Type B pancreatic cell (in vitro differentiated cells): ENCODE results near the gene NBAS. TPM values are rescaled to one million over a fixed set of nuclear protein-coding genes. Genes with fewer than 3 reads are reported as not detected.
A peak's percentile ranks its signal among the peaks of the same experiment; 100 is the strongest.

Source experiments
- DNase-seq: peaks from one replicate; pipeline ENCODE4 v3.0.0; 2021; ENCODE audit warnings: mixed read lengths; ENCODE audit not compliant: unreplicated experiment; ENCODE audit errors: extremely low spot score
- H3K27ac Mint-ChIP-seq: 2 replicates; pipeline ENCODE4 v1.8.0; 2021; ENCODE audit warnings: mild to moderate bottlenecking, mixed read lengths
- H3K27me3 Mint-ChIP-seq: 2 replicates; pipeline ENCODE4 v1.8.0; 2021; ENCODE audit warnings: mixed read lengths
- H3K36me3 Mint-ChIP-seq: 2 replicates; pipeline ENCODE4 v1.8.0; 2021; ENCODE audit warnings: mixed read lengths
- H3K4me1 Mint-ChIP-seq: one replicate; pipeline ENCODE4 v1.8.0; 2021; ENCODE audit warnings: mixed read lengths; ENCODE audit not compliant: unreplicated experiment
- H3K4me3 Mint-ChIP-seq: 2 replicates; pipeline ENCODE4 v1.8.0; 2021; ENCODE audit warnings: mild to moderate bottlenecking, mixed read lengths
- H3K9me3 Mint-ChIP-seq: 2 replicates; pipeline ENCODE4 v1.8.0; 2021; ENCODE audit warnings: mixed read lengths
- CTCF ChIP-seq: fragments of 200-600 bp; sonication (generic); conservative IDR thresholded peaks from 2 replicates; pipeline ENCODE4 v1.5.0; 2021; ENCODE audit warnings: antibody characterized with exemption, mild to moderate bottlenecking
- total RNA-seq: library from RNA; stranded (reverse); gene quantifications from 2 replicates; pipeline ENCODE4 v1.2.1, GENCODE V29; 2021; ENCODE audit warnings: low replicate concordance

The NBAS gene
- total RNA-seq, 1 donor from 2014 or later = 53.5 TPM

GRCh38 chr2:15142069-15142689 lies 419.0 kb downstream of the NBAS start:
- H3K27ac Mint-ChIP-seq = peak overlapping the region; percentile 65
- H3K27me3 Mint-ChIP-seq = no peaks in the 10 kb centered on the region
- H3K4me3 Mint-ChIP-seq = peak overlapping the region; percentile 59
- H3K36me3 Mint-ChIP-seq = no peaks in the 10 kb centered on the region
- TF ChIP-seq CTCF = no peak
- peaks cover 16% of the 10 kb centered on the region for H3K4me1 Mint-ChIP-seq
- no peak for DNase-seq
- H3K9me3 Mint-ChIP-seq = no peaks in the 10 kb centered on the region

GRCh38 chr2:15141211-15141610 lies 419.9 kb downstream of the NBAS start:
- Mint-ChIP-seq H3K4me1 (peaks cover 16% of the 10 kb centered on the region), H3K27me3 (no peaks in the 10 kb centered on the region), H3K9me3 (no peaks in the 10 kb centered on the region), H3K4me3 (no peak overlapping the region), H3K27ac (no peak overlapping the region), H3K36me3 (no peaks in the 10 kb centered on the region)
- DNase-seq = no peak
- TF ChIP-seq CTCF = no peak

GRCh38 chr2:15136639-15137038 lies 424.5 kb downstream of the NBAS start:
- Mint-ChIP-seq H3K36me3 (no peaks in the 10 kb centered on the region), H3K27ac (no peak overlapping the region), H3K9me3 (peaks cover 5% of the 10 kb centered on the region), H3K4me3 (no peak overlapping the region), H3K4me1 (peaks cover 3% of the 10 kb centered on the region), H3K27me3 (no peaks in the 10 kb centered on the region)
- DNase-seq = no peak
- no peak for TF ChIP-seq CTCF

- Mint-ChIP-seq H3K27me3 (no peaks in the 10 kb centered on the region), H3K36me3 (no peaks in the 10 kb centered on the region), H3K27ac (no peak overlapping the region), H3K4me3 (no peak overlapping the region), H3K4me1 (peaks cover 3% of the 10 kb centered on the region), H3K9me3 (peaks cover 5% of the 10 kb centered on the region)
- TF ChIP-seq CTCF = no peak
- DNase-seq = no peak
Observed at GRCh38 chr2:15134957-15135356, 426.2 kb downstream of the NBAS start.

- no peaks in the 10 kb centered on the region for H3K36me3 Mint-ChIP-seq
- no peak overlapping the region for H3K27ac Mint-ChIP-seq
- DNase-seq = no peak
- peaks cover 5% of the 10 kb centered on the region for H3K9me3 Mint-ChIP-seq
- H3K4me3 Mint-ChIP-seq = no peak overlapping the region
- peaks cover 2% of the 10 kb centered on the region for H3K4me1 Mint-ChIP-seq
- H3K27me3 Mint-ChIP-seq = no peaks in the 10 kb centered on the region
- no peak for TF ChIP-seq CTCF
Observed at GRCh38 chr2:15133461-15133860, 427.7 kb downstream of the NBAS start.

GRCh38 chr2:15128846-15129245 lies 432.3 kb downstream of the NBAS start:
- DNase-seq = no peak
- H3K9me3 Mint-ChIP-seq = peaks cover 5% of the 10 kb centered on the region
- no peak overlapping the region for H3K4me3 Mint-ChIP-seq
- H3K36me3 Mint-ChIP-seq = no peaks in the 10 kb centered on the region
- no peaks in the 10 kb centered on the region for H3K27me3 Mint-ChIP-seq
- peaks cover 23% of the 10 kb centered on the region for H3K4me1 Mint-ChIP-seq
- no peak overlapping the region for H3K27ac Mint-ChIP-seq
- TF ChIP-seq CTCF = no peak
